OCI-LY7 (cell line): ENCODE data around the gene EXOC6B. TPM values are rescaled to one million over a fixed set of nuclear protein-coding genes. Genes with fewer than 3 reads are reported as not detected.

Experiments
- BruUV-seq: library from RNA; stranded (reverse); fragments of 400-500 nt; replicated peaks from 2 replicates; lab custom pipeline; 2021; lab: Mats Ljungman, UMichigan
- CTCF ChIA-PET: fragments of 300-600 bp; sonication (Branson Sonifier 250); formaldehyde crosslinking; loops from one replicate; lab custom pipeline; 2022; ENCODE audit warnings: antibody characterized with exemption; ENCODE audit not compliant: unreplicated experiment; lab: Charles Lee
- POLR2A ChIA-PET: fragments of 300-600 bp; sonication (Branson Sonifier 250); formaldehyde crosslinking; loops from one replicate; lab custom pipeline; 2022; ENCODE audit warnings: antibody characterized with exemption; lab: Charles Lee
- DNase-seq: peaks from one replicate; pipeline ENCODE4 v3.0.0-alpha.2; 2015; ENCODE audit warnings: low spot score
- H2AFZ ChIP-seq: fragments of 200-600 bp; sonication (generic), shearing (Covaris generic); 2 replicates; pipeline ENCODE4 v1.6.1; 2014; ENCODE audit warnings: mild to moderate bottlenecking, antibody characterized with exemption, low read length, moderate library complexity
- H3K27ac ChIP-seq: fragments of 200-600 bp; sonication (generic); 2 replicates; pipeline ENCODE4 v1.5.1; 2014; ENCODE audit warnings: mixed run types, low read depth, mild to moderate bottlenecking, moderate library complexity, low read length, inconsistent platforms; ENCODE audit not compliant: poor library complexity, severe bottlenecking
- H3K36me3 ChIP-seq: fragments of 200-600 bp; sonication (generic); 2 replicates; pipeline ENCODE4 v1.6.1; 2014; ENCODE audit warnings: mild to moderate bottlenecking, antibody characterized with exemption, low read length, moderate library complexity, mixed read lengths; ENCODE audit not compliant: insufficient read depth
- H3K4me1 ChIP-seq: fragments of 200-600 bp; sonication (generic); 2 replicates; pipeline ENCODE4 v1.5.1; 2014; ENCODE audit warnings: mild to moderate bottlenecking, low read length; ENCODE audit not compliant: insufficient read depth, poor library complexity, severe bottlenecking
- H3K4me2 ChIP-seq: fragments of 200-600 bp; sonication (generic); 2 replicates; pipeline ENCODE4 v1.6.1; 2014; ENCODE audit warnings: mild to moderate bottlenecking, low read length
- H3K4me3 ChIP-seq: fragments of 200-600 bp; sonication (generic); 2 replicates; pipeline ENCODE4 v1.5.1; 2014; ENCODE audit warnings: mild to moderate bottlenecking, low read depth, low read length; ENCODE audit not compliant: poor library complexity, severe bottlenecking
- H3K79me2 ChIP-seq: fragments of 200-600 bp; sonication (generic); 2 replicates; pipeline ENCODE4 v1.6.1; 2016; ENCODE audit warnings: low read depth, mild to moderate bottlenecking, low read length, moderate library complexity, mixed read lengths; ENCODE audit not compliant: insufficient read depth
- H3K9me2 ChIP-seq: fragments of 200-600 bp; sonication (generic); 2 replicates; pipeline ENCODE4 v1.6.1; 2016; ENCODE audit warnings: mild to moderate bottlenecking, low read length, mixed read lengths; ENCODE audit not compliant: insufficient read depth
- H3K9me3 ChIP-seq: fragments of 200-600 bp; sonication (generic); 2 replicates; pipeline ENCODE4 v1.6.1; 2014; ENCODE audit warnings: mild to moderate bottlenecking, mixed run types, low read length, mixed read lengths
- H4K20me1 ChIP-seq: fragments of 200-600 bp; sonication (generic); 2 replicates; pipeline ENCODE4 v1.6.1; 2014; ENCODE audit warnings: mild to moderate bottlenecking, antibody characterized with exemption, low read length, moderate library complexity, mixed read lengths; ENCODE audit not compliant: insufficient read depth
- EZH2phosphoT487 ChIP-seq: fragments of 200-600 bp; sonication (generic); IDR thresholded peaks from 2 replicates; pipeline ENCODE4 v1.6.1; 2018; ENCODE audit warnings: low read depth, borderline replicate concordance, mild to moderate bottlenecking, mixed run types, antibody characterized with exemption, low read length, moderate library complexity, mixed read lengths
- intact Hi-C: fragments of 100-400 bp; cut with micrococcal nuclease; formaldehyde crosslinking; loops from one replicate; pipeline ENCODE4 v1.10.0; 2022; ENCODE audit not compliant: unreplicated experiment
- total RNA-seq, 2 experiments: library from RNA; depleted of rRNA in 1 of 2; stranded (reverse); fragments of >200 nt in 1 of 2; shearing (Covaris generic) in 1 of 2; gene quantifications; 2 replicates each; pipeline ENCODE4 v1.2.3, GENCODE V29; 2014 to 2022
- TF ChIP-seq, protein P1 (sequence below): fragments of 200-600 bp; sonication (generic); conservative IDR thresholded peaks from 2 replicates; pipeline ENCODE4 v1.5.1; 2014; ENCODE audit warnings: mild to moderate bottlenecking, antibody characterized with exemption, low read length, moderate library complexity, mixed read lengths

Gene EXOC6B
- total RNA-seq, 2 experiments from 2014 or later: 5.1 TPM; not detected in 1

DNA sequence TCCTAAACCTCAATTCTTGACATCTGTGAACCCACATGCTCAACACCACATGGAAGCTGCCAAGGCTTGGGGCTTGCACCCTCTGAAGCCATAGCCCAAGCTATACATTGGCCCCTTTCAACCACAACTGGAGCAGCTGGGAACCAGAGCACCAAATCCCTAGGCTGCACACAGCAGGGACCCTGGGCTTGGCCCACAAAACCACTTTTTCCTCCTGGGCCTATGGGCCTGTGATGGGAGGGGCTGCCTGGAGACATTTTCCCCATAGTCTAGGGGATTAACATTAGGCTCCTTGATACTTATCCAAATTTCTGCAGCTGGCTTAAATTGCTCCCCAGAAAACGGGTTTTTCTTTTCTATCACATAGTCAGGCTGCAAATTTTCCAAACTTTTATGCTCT is 40.3 kb downstream of the EXOC6B start:
- ChIA-PET CTCF (no interaction called here), POLR2A (no interaction called here)
- intact Hi-C loops: no loop called here
- Histone ChIP-seq H3K27ac (no peak overlapping the region), H3K4me3 (no peak overlapping the region), H3K79me2 (no peaks in the 10 kb centered on the region), H3K4me1 (no peaks in the 10 kb centered on the region), H2AFZ (no peak overlapping the region), H3K4me2 (no peak overlapping the region), H4K20me1 (no peaks in the 10 kb centered on the region), H3K36me3 (no peaks in the 10 kb centered on the region), H3K9me3 (no peaks in the 10 kb centered on the region), H3K9me2 (no peaks in the 10 kb centered on the region)
- DNase-seq: no peak
- no TSS peak for BruUV-seq
- TF ChIP-seq EZH2phosphoT487: no peak
- TF ChIP-seq, protein P1, sequence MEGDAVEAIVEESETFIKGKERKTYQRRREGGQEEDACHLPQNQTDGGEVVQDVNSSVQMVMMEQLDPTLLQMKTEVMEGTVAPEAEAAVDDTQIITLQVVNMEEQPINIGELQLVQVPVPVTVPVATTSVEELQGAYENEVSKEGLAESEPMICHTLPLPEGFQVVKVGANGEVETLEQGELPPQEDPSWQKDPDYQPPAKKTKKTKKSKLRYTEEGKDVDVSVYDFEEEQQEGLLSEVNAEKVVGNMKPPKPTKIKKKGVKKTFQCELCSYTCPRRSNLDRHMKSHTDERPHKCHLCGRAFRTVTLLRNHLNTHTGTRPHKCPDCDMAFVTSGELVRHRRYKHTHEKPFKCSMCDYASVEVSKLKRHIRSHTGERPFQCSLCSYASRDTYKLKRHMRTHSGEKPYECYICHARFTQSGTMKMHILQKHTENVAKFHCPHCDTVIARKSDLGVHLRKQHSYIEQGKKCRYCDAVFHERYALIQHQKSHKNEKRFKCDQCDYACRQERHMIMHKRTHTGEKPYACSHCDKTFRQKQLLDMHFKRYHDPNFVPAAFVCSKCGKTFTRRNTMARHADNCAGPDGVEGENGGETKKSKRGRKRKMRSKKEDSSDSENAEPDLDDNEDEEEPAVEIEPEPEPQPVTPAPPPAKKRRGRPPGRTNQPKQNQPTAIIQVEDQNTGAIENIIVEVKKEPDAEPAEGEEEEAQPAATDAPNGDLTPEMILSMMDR: no peak

DNA sequence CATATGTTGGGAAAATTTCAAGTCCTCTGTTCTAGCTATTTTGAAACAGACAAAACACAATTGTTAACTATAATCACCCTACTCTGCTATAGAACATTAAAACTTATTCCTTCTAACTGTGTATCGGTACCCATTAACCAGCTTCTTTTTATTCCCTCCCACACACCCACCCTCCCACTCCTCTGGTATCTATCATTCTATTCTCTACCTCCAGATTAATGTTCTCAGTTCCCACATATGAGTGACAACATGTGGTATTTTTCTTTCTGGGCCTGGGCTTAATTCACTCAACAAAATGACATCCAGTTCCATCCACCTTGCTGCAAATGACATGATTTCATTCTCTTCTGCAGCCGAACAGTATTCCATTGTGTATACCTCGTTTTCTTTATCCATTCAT is 43.3 kb downstream of the EXOC6B start:
- Histone ChIP-seq H3K27ac (no peak overlapping the region), H3K36me3 (no peaks in the 10 kb centered on the region), H3K4me1 (no peaks in the 10 kb centered on the region), H3K79me2 (no peaks in the 10 kb centered on the region), H4K20me1 (no peaks in the 10 kb centered on the region), H3K9me3 (no peaks in the 10 kb centered on the region), H3K4me3 (no peak overlapping the region), H3K9me2 (no peaks in the 10 kb centered on the region), H3K4me2 (no peak overlapping the region), H2AFZ (no peak overlapping the region)
- ChIA-PET CTCF (no interaction called here), POLR2A (interaction anchor here (1.2 kb wide), 2 partner anchors 10 to 75 kb away, joined by 3 to 8 read pairs; no protein-coding TSS in a partner anchor)
- TF ChIP-seq, protein P1: no peak
- TF ChIP-seq EZH2phosphoT487: no peak
- intact Hi-C loops: no loop called here
- no peak for DNase-seq
- no TSS peak for BruUV-seq

DNA sequence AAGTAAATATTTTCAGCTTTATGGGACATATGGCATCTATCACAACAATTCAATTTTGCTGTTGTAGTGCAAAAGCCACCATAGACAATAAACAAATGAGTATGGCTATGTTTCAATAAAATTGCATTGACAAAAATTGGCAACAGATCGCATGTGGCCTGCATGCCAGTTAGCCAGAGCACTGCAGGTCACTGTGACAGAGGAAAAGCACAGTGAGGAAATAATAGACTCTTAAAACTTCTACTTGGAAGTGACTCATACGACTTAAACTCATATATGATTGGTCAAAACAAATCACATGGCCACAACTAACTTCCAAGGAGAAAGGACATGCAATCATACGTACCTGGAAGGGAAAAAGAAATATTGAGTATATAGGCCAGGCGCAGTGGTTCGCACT is 44.4 kb downstream of the EXOC6B start:
- H3K4me1 ChIP-seq: no peaks in the 10 kb centered on the region
- no peaks in the 10 kb centered on the region for H4K20me1 ChIP-seq
- H2AFZ ChIP-seq: no peak overlapping the region
- H3K9me3 ChIP-seq: no peaks in the 10 kb centered on the region
- BruUV-seq: no TSS peak
- intact Hi-C loops: no loop called here
- TF ChIP-seq, protein P1: no peak
- TF ChIP-seq EZH2phosphoT487: no peak
- DNase-seq: no peak
- no peaks in the 10 kb centered on the region for H3K36me3 ChIP-seq
- H3K4me3 ChIP-seq: no peak overlapping the region
- no peak overlapping the region for H3K27ac ChIP-seq
- H3K9me2 ChIP-seq: no peaks in the 10 kb centered on the region
- ChIA-PET CTCF (no interaction called here), POLR2A (interaction anchor here (0.6 to 1.2 kb wide), 3 partner anchors 23 to 1795 kb away, joined by 3 to 4 read pairs (median 3); no protein-coding TSS in a partner anchor)
- H3K4me2 ChIP-seq: no peak overlapping the region
- H3K79me2 ChIP-seq: no peaks in the 10 kb centered on the region
